ENCODE results near the gene ATP11A.
"Not testable (repeated sequence)": the region's sequence is repeated elsewhere in the genome, so short reads cannot be mapped to it uniquely, and the experiment has no call there.

ATP11A gene

GRCh38 chr13:112693831-112694497, 4.1 kb downstream of the ATP11A start:
- no peak for DNase-seq

GRCh38 chr13:112695121-112695520, 5.3 kb downstream of the ATP11A start:
- DNase-seq: no peak

GRCh38 chr13:112696001-112696868, 6.4 kb downstream of the ATP11A start:
- no peak for DNase-seq

- DNase-seq: no peak
Observed at GRCh38 chr13:112696869-112697465, 7.1 kb downstream of the ATP11A start.

- no peak for DNase-seq
Observed at GRCh38 chr13:112697756-112698655, 8.2 kb downstream of the ATP11A start.

GRCh38 chr13:112699322-112699918, 9.6 kb downstream of the ATP11A start:
- no peak for DNase-seq

- no peak for DNase-seq
Observed at GRCh38 chr13:112700291-112701060, 10.6 kb downstream of the ATP11A start.

GRCh38 chr13:112702341-112702985, 12.6 kb downstream of the ATP11A start:
- DNase-seq: no peak

- no peak for DNase-seq
Observed at GRCh38 chr13:112702986-112703379, 13.1 kb downstream of the ATP11A start.

GRCh38 chr13:112703449-112704284, 13.8 kb downstream of the ATP11A start:
- no peak for DNase-seq

- no peak for DNase-seq
Observed at GRCh38 chr13:112704308-112705145, 14.7 kb downstream of the ATP11A start.

GRCh38 chr13:112705286-112705685, 15.4 kb downstream of the ATP11A start:
- DNase-seq: no peak

- DNase-seq: no peak
Observed at GRCh38 chr13:112706171-112706570, 16.3 kb downstream of the ATP11A start.

- no peak for DNase-seq
Observed at GRCh38 chr13:112708560-112709240, 18.9 kb downstream of the ATP11A start.

- DNase-seq: not testable (repeated sequence)
Observed at GRCh38 chr13:112709316-112709715, 19.5 kb downstream of the ATP11A start.

GRCh38 chr13:112709825-112710783, 20.3 kb downstream of the ATP11A start:
- DNase-seq: no peak

GRCh38 chr13:112710855-112711527, 21.2 kb downstream of the ATP11A start:
- no peak for DNase-seq
